SK-N-SH treated with all-trans-retinoic acid at 6 μM for 48 hours (cell line): ENCODE results near the gene TSKU.

Source experiments
- ESRRG ChIP-seq: fragments of 250-450 bp; sonication (Bioruptor Pico); IDR thresholded peaks from 2 replicates; pipeline ENCODE4 v1.6.1; 2021; ENCODE audit warnings: mild to moderate bottlenecking
- GLIS3 ChIP-seq: fragments of 250-450 bp; sonication (Bioruptor Pico); IDR thresholded peaks from 2 replicates; pipeline ENCODE4 v1.5.0; 2020; ENCODE audit warnings: mild to moderate bottlenecking, moderate library complexity
- OSR1 ChIP-seq: fragments of 250-450 bp; sonication (Bioruptor Pico); IDR thresholded peaks from 2 replicates; pipeline ENCODE4 v1.8.0; 2022; ENCODE audit warnings: moderate library complexity, mild to moderate bottlenecking, inconsistent platforms
- TOX ChIP-seq: fragments of 250-450 bp; sonication (Bioruptor Pico); IDR thresholded peaks from 2 replicates; pipeline ENCODE4 v1.8.0; 2021; ENCODE audit warnings: mild to moderate bottlenecking, moderate library complexity, borderline replicate concordance
- ZC3H10 ChIP-seq: fragments of 250-450 bp; sonication (Bioruptor Pico); IDR thresholded peaks from 2 replicates; pipeline ENCODE4 v1.5.1; 2021; ENCODE audit warnings: mild to moderate bottlenecking, moderate library complexity
- ZFP3 ChIP-seq: fragments of 250-450 bp; sonication (Bioruptor Pico); IDR thresholded peaks from 2 replicates; pipeline ENCODE4 v1.5.0; 2020; ENCODE audit warnings: mild to moderate bottlenecking, moderate library complexity
- ZFP30 ChIP-seq: fragments of 450-650 bp; formaldehyde crosslinking; IDR thresholded peaks from 2 replicates; pipeline ENCODE4 v1.5.0; 2022; ENCODE audit warnings: mild to moderate bottlenecking, moderate library complexity
- TF ChIP-seq, protein P1 (sequence below): fragments of 250-450 bp; sonication (Bioruptor Pico); IDR thresholded peaks from 2 replicates; pipeline ENCODE4 v1.8.0; 2021; ENCODE audit warnings: low read depth, mild to moderate bottlenecking, moderate library complexity, borderline replicate concordance
- TF ChIP-seq, protein P2 (sequence below): fragments of 250-450 bp; sonication (Bioruptor Pico); IDR thresholded peaks from 2 replicates; pipeline ENCODE4 v1.5.1; 2020; ENCODE audit warnings: low read depth, mild to moderate bottlenecking, moderate library complexity
- TF ChIP-seq, protein P3 (sequence below): fragments of 250-450 bp; sonication (Bioruptor Pico); IDR thresholded peaks from 2 replicates; pipeline ENCODE4 v1.8.0; 2020; ENCODE audit warnings: mild to moderate bottlenecking, moderate library complexity, borderline replicate concordance

DNA sequence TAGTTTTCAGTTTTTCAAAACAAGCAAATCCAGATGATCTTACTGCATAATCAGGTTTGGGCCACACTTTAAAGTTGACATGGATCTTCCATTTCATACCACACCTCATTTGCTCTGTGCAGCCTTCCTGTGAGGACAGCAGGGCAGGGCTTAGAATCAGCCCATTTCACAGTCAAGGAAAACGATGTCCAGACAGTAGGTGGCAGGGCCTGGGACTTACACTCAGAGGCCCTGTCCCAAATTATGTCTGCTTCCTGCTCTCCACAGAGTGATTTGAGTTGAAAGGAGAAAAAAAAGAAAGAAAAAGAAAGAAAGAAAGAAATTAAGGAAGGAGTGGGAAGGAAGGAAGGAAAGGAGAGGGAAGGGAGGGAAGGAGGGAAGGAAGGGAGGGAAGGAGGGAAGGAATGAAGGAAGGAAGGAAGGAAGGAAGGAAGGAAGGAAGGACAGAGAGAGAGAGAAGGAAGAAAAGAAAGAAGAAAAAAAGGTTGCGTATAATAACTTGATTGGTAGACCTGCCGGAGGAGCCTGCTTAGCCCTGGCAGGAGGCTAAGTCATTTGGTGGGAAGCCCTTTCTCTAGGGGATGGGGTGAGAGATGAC, 23.6 kb downstream of the TSKU start:
- TF ChIP-seq OSR1 (CRISPR knock-in tag) (no peak), ZFP3 (CRISPR knock-in tag) (no peak), ESRRG (CRISPR knock-in tag) (no peak), GLIS3 (CRISPR knock-in tag) (no peak), TOX (CRISPR knock-in tag) (no peak), ZFP30 (CRISPR knock-in tag) (no peak), ZC3H10 (CRISPR knock-in tag) (no peak)
- TF ChIP-seq, protein P1, sequence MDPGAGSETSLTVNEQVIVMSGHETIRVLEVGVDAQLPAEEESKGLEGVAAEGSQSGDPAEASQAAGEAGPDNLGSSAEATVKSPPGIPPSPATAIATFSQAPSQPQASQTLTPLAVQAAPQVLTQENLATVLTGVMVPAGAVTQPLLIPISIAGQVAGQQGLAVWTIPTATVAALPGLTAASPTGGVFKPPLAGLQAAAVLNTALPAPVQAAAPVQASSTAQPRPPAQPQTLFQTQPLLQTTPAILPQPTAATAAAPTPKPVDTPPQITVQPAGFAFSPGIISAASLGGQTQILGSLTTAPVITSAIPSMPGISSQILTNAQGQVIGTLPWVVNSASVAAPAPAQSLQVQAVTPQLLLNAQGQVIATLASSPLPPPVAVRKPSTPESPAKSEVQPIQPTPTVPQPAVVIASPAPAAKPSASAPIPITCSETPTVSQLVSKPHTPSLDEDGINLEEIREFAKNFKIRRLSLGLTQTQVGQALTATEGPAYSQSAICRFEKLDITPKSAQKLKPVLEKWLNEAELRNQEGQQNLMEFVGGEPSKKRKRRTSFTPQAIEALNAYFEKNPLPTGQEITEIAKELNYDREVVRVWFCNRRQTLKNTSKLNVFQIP (CRISPR knock-in tag) = no peak
- TF ChIP-seq, protein P2, sequence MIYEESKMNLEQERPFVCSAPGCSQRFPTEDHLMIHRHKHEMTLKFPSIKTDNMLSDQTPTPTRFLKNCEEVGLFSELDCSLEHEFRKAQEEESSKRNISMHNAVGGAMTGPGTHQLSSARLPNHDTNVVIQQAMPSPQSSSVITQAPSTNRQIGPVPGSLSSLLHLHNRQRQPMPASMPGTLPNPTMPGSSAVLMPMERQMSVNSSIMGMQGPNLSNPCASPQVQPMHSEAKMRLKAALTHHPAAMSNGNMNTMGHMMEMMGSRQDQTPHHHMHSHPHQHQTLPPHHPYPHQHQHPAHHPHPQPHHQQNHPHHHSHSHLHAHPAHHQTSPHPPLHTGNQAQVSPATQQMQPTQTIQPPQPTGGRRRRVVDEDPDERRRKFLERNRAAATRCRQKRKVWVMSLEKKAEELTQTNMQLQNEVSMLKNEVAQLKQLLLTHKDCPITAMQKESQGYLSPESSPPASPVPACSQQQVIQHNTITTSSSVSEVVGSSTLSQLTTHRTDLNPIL (CRISPR knock-in tag) = no peak
- TF ChIP-seq, protein P3, sequence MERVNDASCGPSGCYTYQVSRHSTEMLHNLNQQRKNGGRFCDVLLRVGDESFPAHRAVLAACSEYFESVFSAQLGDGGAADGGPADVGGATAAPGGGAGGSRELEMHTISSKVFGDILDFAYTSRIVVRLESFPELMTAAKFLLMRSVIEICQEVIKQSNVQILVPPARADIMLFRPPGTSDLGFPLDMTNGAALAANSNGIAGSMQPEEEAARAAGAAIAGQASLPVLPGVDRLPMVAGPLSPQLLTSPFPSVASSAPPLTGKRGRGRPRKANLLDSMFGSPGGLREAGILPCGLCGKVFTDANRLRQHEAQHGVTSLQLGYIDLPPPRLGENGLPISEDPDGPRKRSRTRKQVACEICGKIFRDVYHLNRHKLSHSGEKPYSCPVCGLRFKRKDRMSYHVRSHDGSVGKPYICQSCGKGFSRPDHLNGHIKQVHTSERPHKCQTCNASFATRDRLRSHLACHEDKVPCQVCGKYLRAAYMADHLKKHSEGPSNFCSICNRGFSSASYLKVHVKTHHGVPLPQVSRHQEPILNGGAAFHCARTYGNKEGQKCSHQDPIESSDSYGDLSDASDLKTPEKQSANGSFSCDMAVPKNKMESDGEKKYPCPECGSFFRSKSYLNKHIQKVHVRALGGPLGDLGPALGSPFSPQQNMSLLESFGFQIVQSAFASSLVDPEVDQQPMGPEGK (CRISPR knock-in tag) = no peak
